Measurements from ENCODE around the gene SFTPA1.
"Not testable (repeated sequence)": the region's sequence is repeated elsewhere in the genome, so short reads cannot be mapped to it uniquely, and the experiment has no call there.

DNA sequence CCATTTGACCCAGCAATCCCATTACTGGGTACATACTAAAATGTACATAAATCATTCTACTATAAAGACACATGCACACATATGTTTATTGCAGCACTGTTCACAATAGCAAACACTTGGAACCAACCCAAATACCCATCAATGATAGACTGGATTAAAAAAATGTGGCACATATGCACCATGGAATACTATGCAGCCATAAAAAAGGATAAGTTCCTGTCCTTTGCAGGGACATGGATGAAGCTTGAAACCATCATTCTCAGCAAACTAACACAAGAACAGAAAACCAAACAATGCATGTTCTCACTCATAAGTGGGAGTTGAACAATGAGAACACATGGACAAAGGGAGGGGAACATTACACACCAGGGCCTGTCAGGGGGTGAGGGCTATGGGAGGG lies 12.9 kb downstream of the SFTPA1 start:
- not testable (repeated sequence) for TF ChIP-seq POLR2A (IDR thresholded peaks at IDR 0.05; ENCODE audit: low read length); GATA1 (IDR thresholded peaks at IDR 0.05; ENCODE audit: low read depth, low read length)
